WTC11 (cell line): ENCODE measurements around the gene FSD1L. TPM values are rescaled to one million over a fixed set of nuclear protein-coding genes. Genes with fewer than 3 reads are reported as not detected.

Source experiments
- ATAC-seq: fragments of 200-7000 bp; cut with Tn5 transposase; 2 replicates; pipeline ENCODE4 v1.10.0; 2021; ENCODE audit warnings: mild to moderate bottlenecking, moderate library complexity
- CTCF ChIA-PET: fragments of 300-600 bp; sonication (Branson Sonifier 250); formaldehyde crosslinking; loops from one replicate; lab custom pipeline; 2021; ENCODE audit warnings: antibody characterized with exemption; lab: Charles Lee
- POLR2A ChIA-PET: fragments of 350-600 bp; sonication (Branson Sonifier 250); formaldehyde crosslinking; loops from one replicate; lab custom pipeline; 2021; ENCODE audit warnings: antibody characterized with exemption; lab: Charles Lee
- DNase-seq: peaks from one replicate; pipeline ENCODE4 v3.0.0; 2021; ENCODE audit warnings: low spot score
- H3K27ac Mint-ChIP-seq: 2 replicates; pipeline ENCODE4 v1.8.0; 2021; ENCODE audit warnings: mixed read lengths
- H3K27me3 Mint-ChIP-seq: 2 replicates; pipeline ENCODE4 v1.8.0; 2021; ENCODE audit warnings: low read depth, mild to moderate bottlenecking, moderate library complexity, mixed read lengths
- H3K36me3 Mint-ChIP-seq: 2 replicates; pipeline ENCODE4 v1.8.0; 2021; ENCODE audit warnings: mixed read lengths
- H3K4me1 Mint-ChIP-seq: 2 replicates; pipeline ENCODE4 v1.8.0; 2022; ENCODE audit warnings: mixed read lengths
- H3K4me3 Mint-ChIP-seq: 2 replicates; pipeline ENCODE4 v1.8.0; 2021; ENCODE audit warnings: mild to moderate bottlenecking, moderate library complexity, mixed read lengths
- H3K9me3 Mint-ChIP-seq: 2 replicates; pipeline ENCODE4 v1.8.0; 2021; ENCODE audit warnings: mixed read lengths
- EMX1 ChIP-seq: fragments of 250-450 bp; sonication (Bioruptor Pico); IDR thresholded peaks from 2 replicates; pipeline ENCODE4 v1.8.0; 2021; ENCODE audit warnings: mild to moderate bottlenecking
- FOXK1 ChIP-seq: sonication (generic); formaldehyde crosslinking; IDR thresholded peaks from 2 replicates; pipeline ENCODE4 v1.8.0; 2022; ENCODE audit warnings: mild to moderate bottlenecking, moderate library complexity, missing genetic modification reagents
- MXD4 ChIP-seq: fragments of 250-450 bp; sonication (Bioruptor Pico); IDR thresholded peaks from 2 replicates; pipeline ENCODE4 v1.8.0; 2021; ENCODE audit warnings: mild to moderate bottlenecking, moderate library complexity, borderline replicate concordance
- NFATC4 ChIP-seq: fragments of 250-450 bp; sonication (Bioruptor Pico); IDR thresholded peaks from 2 replicates; pipeline ENCODE4 v1.9.0; 2021; ENCODE audit warnings: mild to moderate bottlenecking
- NFYB ChIP-seq: sonication (generic); formaldehyde crosslinking; conservative IDR thresholded peaks from 2 replicates; pipeline ENCODE4 v1.8.0; 2022; ENCODE audit warnings: low read depth, missing genetic modification reagents
- PRRX2 ChIP-seq: fragments of 250-450 bp; sonication (Bioruptor Pico); IDR thresholded peaks from 2 replicates; pipeline ENCODE4 v1.8.0; 2021; ENCODE audit warnings: mild to moderate bottlenecking
- SMAD3 ChIP-seq: sonication (generic); formaldehyde crosslinking; IDR thresholded peaks from 2 replicates; pipeline ENCODE4 v1.8.0; 2022; ENCODE audit warnings: missing genetic modification reagents, mild to moderate bottlenecking, borderline replicate concordance
- SMAD4 ChIP-seq: sonication (generic); formaldehyde crosslinking; IDR thresholded peaks from 2 replicates; pipeline ENCODE4 v1.8.0; 2022; ENCODE audit warnings: mild to moderate bottlenecking, missing genetic modification reagents
- SOX15 ChIP-seq: fragments of 250-450 bp; sonication (Bioruptor Pico); IDR thresholded peaks from 2 replicates; pipeline ENCODE4 v1.9.0; 2021; ENCODE audit warnings: mild to moderate bottlenecking
- SP1 ChIP-seq: sonication (generic); formaldehyde crosslinking; conservative IDR thresholded peaks from 2 replicates; pipeline ENCODE4 v1.8.1; 2022; ENCODE audit warnings: missing genetic modification reagents
- ZNF232 ChIP-seq: sonication (generic); formaldehyde crosslinking; IDR thresholded peaks from 2 replicates; pipeline ENCODE4 v1.8.0; 2022; ENCODE audit warnings: mild to moderate bottlenecking, missing genetic modification reagents
- ZNF263 ChIP-seq: sonication (generic); formaldehyde crosslinking; IDR thresholded peaks from 2 replicates; pipeline ENCODE4 v1.8.1; 2022; ENCODE audit warnings: low read depth, mild to moderate bottlenecking, moderate library complexity, missing genetic modification reagents
- total RNA-seq: library from RNA; stranded (reverse); gene quantifications from 3 replicates; pipeline ENCODE4 v1.2.3, GENCODE V29; 2021
- TF ChIP-seq, protein P1 (sequence below): sonication (generic); formaldehyde crosslinking; IDR thresholded peaks from 2 replicates; pipeline ENCODE4 v1.8.1; 2022; ENCODE audit warnings: missing genetic modification reagents, borderline replicate concordance
- TF ChIP-seq, protein P2 (sequence below): sonication (generic); formaldehyde crosslinking; IDR thresholded peaks from 2 replicates; pipeline ENCODE4 v1.8.0; 2023; ENCODE audit warnings: mild to moderate bottlenecking, missing genetic modification reagents
- TF ChIP-seq, protein P3 (sequence below): sonication (generic); formaldehyde crosslinking; IDR thresholded peaks from 2 replicates; pipeline ENCODE4 v1.8.1; 2023; ENCODE audit warnings: mild to moderate bottlenecking, missing genetic modification reagents, moderate library complexity
- TF ChIP-seq, protein P4 (sequence below): sonication (generic); formaldehyde crosslinking; IDR thresholded peaks from 2 replicates; pipeline ENCODE4 v1.8.1; 2022; ENCODE audit warnings: low read depth, missing genetic modification reagents, borderline replicate concordance
- TF ChIP-seq, protein P5 (sequence below): sonication (generic); formaldehyde crosslinking; IDR thresholded peaks from 2 replicates; pipeline ENCODE4 v1.8.1; 2022; ENCODE audit warnings: mild to moderate bottlenecking, missing genetic modification reagents, moderate library complexity, borderline replicate concordance
- TF ChIP-seq, protein P6 (sequence below): sonication (generic); formaldehyde crosslinking; IDR thresholded peaks from 2 replicates; pipeline ENCODE4 v1.8.1; 2023; ENCODE audit warnings: mild to moderate bottlenecking, missing genetic modification reagents
- TF ChIP-seq, protein P7 (sequence below): sonication (generic); formaldehyde crosslinking; conservative IDR thresholded peaks from 2 replicates; pipeline ENCODE4 v1.8.1; 2022; ENCODE audit warnings: mild to moderate bottlenecking, missing genetic modification reagents
- TF ChIP-seq, protein P8 (sequence below): fragments of 250-450 bp; sonication (Bioruptor Pico); IDR thresholded peaks from 2 replicates; pipeline ENCODE4 v1.9.0; 2021; ENCODE audit warnings: moderate library complexity, mild to moderate bottlenecking, inconsistent platforms, borderline replicate concordance
- TF ChIP-seq, protein P9 (sequence below): fragments of 250-450 bp; sonication (Bioruptor Pico); IDR thresholded peaks from 2 replicates; pipeline ENCODE4 v1.9.0; 2021; ENCODE audit warnings: mild to moderate bottlenecking

The FSD1L gene
- total RNA-seq, 1 experiment from 2014 or later, result 5.3 TPM

DNA sequence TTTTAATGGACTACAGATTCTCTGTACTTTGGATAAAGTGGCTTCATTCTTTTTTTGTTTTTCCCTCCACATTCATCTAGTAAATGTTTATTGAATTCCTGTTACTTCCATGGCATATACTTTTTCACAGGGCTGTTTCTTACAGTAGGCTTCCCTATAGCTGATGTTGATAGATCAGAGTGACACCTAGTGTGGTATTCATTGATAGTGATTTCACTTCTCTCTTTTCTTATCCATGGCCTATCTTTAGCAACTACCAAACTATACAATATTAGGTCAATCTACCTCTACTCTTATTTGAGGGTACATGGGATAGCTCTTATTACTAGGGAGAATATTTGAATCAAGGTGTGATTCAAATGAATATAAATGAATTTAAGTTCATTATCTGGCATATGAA is 35.8 kb downstream of the FSD1L start:
- peaks cover 2% of the 10 kb centered on the region; the same call in 1 of the 2 replicates for H3K9me3 Mint-ChIP-seq
- ChIA-PET CTCF (no interaction called here), POLR2A (no interaction called here)
- H3K4me1 Mint-ChIP-seq, result no peaks in the 10 kb centered on the region
- TF ChIP-seq NFYB (CRISPR knock-in tag), result no peak
- TF ChIP-seq, protein P1, sequence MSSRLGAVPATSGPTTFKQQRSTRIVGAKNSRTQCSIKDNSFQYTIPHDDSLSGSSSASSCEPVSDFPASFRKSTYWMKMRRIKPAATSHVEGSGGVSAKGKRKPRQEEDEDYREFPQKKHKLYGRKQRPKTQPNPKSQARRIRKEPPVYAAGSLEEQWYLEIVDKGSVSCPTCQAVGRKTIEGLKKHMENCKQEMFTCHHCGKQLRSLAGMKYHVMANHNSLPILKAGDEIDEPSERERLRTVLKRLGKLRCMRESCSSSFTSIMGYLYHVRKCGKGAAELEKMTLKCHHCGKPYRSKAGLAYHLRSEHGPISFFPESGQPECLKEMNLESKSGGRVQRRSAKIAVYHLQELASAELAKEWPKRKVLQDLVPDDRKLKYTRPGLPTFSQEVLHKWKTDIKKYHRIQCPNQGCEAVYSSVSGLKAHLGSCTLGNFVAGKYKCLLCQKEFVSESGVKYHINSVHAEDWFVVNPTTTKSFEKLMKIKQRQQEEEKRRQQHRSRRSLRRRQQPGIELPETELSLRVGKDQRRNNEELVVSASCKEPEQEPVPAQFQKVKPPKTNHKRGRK (CRISPR knock-in tag), result no peak
- no peak for TF ChIP-seq ZNF263 (CRISPR knock-in tag)
- TF ChIP-seq SMAD3 (CRISPR knock-in tag), result no peak
- no peak for TF ChIP-seq SMAD4 (CRISPR knock-in tag)
- TF ChIP-seq, protein P2, sequence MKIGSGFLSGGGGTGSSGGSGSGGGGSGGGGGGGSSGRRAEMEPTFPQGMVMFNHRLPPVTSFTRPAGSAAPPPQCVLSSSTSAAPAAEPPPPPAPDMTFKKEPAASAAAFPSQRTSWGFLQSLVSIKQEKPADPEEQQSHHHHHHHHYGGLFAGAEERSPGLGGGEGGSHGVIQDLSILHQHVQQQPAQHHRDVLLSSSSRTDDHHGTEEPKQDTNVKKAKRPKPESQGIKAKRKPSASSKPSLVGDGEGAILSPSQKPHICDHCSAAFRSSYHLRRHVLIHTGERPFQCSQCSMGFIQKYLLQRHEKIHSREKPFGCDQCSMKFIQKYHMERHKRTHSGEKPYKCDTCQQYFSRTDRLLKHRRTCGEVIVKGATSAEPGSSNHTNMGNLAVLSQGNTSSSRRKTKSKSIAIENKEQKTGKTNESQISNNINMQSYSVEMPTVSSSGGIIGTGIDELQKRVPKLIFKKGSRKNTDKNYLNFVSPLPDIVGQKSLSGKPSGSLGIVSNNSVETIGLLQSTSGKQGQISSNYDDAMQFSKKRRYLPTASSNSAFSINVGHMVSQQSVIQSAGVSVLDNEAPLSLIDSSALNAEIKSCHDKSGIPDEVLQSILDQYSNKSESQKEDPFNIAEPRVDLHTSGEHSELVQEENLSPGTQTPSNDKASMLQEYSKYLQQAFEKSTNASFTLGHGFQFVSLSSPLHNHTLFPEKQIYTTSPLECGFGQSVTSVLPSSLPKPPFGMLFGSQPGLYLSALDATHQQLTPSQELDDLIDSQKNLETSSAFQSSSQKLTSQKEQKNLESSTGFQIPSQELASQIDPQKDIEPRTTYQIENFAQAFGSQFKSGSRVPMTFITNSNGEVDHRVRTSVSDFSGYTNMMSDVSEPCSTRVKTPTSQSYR (CRISPR knock-in tag), result no peak
- TF ChIP-seq, protein P3, sequence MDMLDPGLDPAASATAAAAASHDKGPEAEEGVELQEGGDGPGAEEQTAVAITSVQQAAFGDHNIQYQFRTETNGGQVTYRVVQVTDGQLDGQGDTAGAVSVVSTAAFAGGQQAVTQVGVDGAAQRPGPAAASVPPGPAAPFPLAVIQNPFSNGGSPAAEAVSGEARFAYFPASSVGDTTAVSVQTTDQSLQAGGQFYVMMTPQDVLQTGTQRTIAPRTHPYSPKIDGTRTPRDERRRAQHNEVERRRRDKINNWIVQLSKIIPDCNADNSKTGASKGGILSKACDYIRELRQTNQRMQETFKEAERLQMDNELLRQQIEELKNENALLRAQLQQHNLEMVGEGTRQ (CRISPR knock-in tag), result no peak
- TF ChIP-seq, protein P4, sequence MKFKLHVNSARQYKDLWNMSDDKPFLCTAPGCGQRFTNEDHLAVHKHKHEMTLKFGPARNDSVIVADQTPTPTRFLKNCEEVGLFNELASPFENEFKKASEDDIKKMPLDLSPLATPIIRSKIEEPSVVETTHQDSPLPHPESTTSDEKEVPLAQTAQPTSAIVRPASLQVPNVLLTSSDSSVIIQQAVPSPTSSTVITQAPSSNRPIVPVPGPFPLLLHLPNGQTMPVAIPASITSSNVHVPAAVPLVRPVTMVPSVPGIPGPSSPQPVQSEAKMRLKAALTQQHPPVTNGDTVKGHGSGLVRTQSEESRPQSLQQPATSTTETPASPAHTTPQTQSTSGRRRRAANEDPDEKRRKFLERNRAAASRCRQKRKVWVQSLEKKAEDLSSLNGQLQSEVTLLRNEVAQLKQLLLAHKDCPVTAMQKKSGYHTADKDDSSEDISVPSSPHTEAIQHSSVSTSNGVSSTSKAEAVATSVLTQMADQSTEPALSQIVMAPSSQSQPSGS (CRISPR knock-in tag), result no peak
- TF ChIP-seq, protein P5, sequence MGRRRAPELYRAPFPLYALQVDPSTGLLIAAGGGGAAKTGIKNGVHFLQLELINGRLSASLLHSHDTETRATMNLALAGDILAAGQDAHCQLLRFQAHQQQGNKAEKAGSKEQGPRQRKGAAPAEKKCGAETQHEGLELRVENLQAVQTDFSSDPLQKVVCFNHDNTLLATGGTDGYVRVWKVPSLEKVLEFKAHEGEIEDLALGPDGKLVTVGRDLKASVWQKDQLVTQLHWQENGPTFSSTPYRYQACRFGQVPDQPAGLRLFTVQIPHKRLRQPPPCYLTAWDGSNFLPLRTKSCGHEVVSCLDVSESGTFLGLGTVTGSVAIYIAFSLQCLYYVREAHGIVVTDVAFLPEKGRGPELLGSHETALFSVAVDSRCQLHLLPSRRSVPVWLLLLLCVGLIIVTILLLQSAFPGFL, result no peak
- TF ChIP-seq ZNF232 (CRISPR knock-in tag), result no peak
- TF ChIP-seq, protein P6, sequence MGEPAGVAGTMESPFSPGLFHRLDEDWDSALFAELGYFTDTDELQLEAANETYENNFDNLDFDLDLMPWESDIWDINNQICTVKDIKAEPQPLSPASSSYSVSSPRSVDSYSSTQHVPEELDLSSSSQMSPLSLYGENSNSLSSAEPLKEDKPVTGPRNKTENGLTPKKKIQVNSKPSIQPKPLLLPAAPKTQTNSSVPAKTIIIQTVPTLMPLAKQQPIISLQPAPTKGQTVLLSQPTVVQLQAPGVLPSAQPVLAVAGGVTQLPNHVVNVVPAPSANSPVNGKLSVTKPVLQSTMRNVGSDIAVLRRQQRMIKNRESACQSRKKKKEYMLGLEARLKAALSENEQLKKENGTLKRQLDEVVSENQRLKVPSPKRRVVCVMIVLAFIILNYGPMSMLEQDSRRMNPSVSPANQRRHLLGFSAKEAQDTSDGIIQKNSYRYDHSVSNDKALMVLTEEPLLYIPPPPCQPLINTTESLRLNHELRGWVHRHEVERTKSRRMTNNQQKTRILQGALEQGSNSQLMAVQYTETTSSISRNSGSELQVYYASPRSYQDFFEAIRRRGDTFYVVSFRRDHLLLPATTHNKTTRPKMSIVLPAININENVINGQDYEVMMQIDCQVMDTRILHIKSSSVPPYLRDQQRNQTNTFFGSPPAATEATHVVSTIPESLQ (CRISPR knock-in tag), result no peak
- TF ChIP-seq, protein P7, sequence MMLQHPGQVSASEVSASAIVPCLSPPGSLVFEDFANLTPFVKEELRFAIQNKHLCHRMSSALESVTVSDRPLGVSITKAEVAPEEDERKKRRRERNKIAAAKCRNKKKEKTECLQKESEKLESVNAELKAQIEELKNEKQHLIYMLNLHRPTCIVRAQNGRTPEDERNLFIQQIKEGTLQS (CRISPR knock-in tag), result no peak
- TF ChIP-seq EMX1 (CRISPR knock-in tag), result no peak
- no peak for TF ChIP-seq FOXK1 (CRISPR knock-in tag)
- no peak for TF ChIP-seq SP1 (CRISPR knock-in tag)
- H3K36me3 Mint-ChIP-seq, result peaks cover 11% of the 10 kb centered on the region
- no peak overlapping the region for H3K27ac Mint-ChIP-seq
- H3K27me3 Mint-ChIP-seq, result no peaks in the 10 kb centered on the region
- no peak for ATAC-seq
- no peak overlapping the region for H3K4me3 Mint-ChIP-seq
- DNase-seq, result no peak

DNA sequence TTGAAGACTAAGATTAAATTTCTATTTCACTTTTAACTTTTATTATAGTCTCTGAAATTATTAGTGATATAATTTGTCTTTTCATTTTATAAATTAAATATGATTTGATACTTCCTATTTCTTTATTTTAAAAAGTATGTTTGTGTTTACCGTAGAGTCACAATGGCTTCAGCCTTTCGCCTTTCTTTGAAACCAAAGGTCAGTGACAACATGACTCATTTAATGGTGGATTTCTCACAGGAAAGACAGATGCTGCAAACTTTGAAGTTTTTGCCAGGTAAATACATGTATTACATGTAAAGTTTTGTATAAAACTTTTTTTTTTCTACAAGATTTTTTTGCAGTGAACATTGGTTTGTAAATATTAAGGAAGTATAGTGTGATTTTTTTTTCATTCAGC is 36.4 kb downstream of the FSD1L start:
- Mint-ChIP-seq H3K4me3 (no peak overlapping the region), H3K9me3 (peaks cover 7% of the 10 kb centered on the region), H3K36me3 (peaks cover 16% of the 10 kb centered on the region), H3K27me3 (no peaks in the 10 kb centered on the region), H3K4me1 (no peaks in the 10 kb centered on the region), H3K27ac (no peak overlapping the region)
- no peak for DNase-seq
- ChIA-PET CTCF (no interaction called here), POLR2A (no interaction called here)
- ATAC-seq, result no peak
- TF ChIP-seq NFATC4 (no peak), SOX15 (CRISPR knock-in tag) (no peak), PRRX2 (no peak), MXD4 (CRISPR knock-in tag) (no peak)
- TF ChIP-seq, protein P4 (CRISPR knock-in tag), result no peak
- TF ChIP-seq, protein P8, sequence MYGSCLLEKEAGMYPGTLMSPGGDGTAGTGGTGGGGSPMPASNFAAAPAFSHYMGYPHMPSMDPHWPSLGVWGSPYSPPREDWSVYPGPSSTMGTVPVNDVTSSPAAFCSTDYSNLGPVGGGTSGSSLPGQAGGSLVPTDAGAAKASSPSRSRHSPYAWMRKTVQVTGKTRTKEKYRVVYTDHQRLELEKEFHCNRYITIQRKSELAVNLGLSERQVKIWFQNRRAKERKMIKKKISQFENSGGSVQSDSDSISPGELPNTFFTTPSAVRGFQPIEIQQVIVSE, result no peak
- TF ChIP-seq, protein P9, sequence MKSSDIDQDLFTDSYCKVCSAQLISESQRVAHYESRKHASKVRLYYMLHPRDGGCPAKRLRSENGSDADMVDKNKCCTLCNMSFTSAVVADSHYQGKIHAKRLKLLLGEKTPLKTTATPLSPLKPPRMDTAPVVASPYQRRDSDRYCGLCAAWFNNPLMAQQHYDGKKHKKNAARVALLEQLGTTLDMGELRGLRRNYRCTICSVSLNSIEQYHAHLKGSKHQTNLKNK, result no peak
